ENCODE measurements around the gene PDYN.

DNA sequence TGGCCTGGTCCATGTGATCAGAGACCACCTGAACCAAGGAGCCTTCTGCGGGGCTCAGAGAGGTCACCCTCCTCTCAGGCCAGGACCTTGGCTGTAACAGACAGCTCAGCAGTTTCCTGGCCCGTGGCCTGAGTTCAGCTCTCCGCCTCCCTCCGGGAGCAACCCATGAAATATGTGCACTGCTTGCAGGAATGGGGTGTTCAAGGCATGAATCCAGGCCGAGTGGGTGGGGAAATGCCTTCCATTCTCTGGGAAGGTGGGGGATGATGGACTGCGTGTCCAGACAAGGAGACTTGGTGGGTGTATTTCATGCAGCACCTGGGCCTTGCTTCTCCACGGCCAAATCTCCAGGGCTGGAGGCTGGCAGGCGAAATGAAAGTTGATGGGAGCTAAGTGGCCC lies 52.6 kb downstream of the PDYN start:
- TF ChIP-seq, protein P1, sequence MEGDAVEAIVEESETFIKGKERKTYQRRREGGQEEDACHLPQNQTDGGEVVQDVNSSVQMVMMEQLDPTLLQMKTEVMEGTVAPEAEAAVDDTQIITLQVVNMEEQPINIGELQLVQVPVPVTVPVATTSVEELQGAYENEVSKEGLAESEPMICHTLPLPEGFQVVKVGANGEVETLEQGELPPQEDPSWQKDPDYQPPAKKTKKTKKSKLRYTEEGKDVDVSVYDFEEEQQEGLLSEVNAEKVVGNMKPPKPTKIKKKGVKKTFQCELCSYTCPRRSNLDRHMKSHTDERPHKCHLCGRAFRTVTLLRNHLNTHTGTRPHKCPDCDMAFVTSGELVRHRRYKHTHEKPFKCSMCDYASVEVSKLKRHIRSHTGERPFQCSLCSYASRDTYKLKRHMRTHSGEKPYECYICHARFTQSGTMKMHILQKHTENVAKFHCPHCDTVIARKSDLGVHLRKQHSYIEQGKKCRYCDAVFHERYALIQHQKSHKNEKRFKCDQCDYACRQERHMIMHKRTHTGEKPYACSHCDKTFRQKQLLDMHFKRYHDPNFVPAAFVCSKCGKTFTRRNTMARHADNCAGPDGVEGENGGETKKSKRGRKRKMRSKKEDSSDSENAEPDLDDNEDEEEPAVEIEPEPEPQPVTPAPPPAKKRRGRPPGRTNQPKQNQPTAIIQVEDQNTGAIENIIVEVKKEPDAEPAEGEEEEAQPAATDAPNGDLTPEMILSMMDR (IDR thresholded peaks at IDR 0.05) = no peak
- no peak for TF ChIP-seq EZH2phosphoT487 (IDR thresholded peaks at IDR 0.05)
